Measurements from ENCODE around the gene SPATA31C1.

DNA sequence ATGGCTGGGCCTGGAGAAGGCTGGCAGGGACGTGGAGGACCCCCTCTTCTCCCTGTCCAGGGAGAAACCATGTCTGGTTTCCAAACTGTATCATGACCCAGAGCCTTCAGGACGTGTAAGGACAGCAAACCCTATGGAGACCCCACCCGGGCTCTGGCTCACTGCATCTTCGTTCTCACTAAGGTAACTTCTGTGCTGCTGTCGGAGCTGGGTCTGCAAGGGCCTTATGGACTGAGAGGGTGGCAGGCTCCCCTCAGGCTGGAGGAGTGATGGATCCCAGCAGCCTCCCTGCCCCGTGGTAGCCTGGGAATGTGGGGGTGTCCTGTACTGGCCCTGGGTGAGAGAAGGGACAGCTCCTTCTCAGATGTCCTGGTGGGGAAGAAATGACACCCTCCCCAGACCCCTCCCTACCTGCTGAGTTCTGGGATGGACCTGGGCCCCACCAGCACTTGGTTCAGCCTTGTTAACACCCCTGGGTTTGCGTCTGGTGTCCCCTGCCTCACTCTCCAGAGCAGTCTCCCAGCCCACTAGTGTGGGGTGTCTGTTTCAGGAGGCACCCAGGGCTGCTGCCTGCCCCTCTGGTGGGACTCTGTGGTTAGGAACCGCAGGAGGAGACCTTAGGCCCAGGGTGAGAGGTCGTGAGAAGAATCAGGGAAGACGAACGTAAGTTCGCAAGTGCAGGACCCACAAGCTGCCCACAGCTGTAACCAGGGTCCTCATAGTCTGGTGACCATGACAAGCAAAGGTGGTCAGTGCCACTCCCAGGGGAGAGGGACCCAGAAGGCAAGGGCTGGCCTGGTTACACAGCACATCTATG is 28.5 kb upstream of the SPATA31C1 start:
- TF ChIP-seq POLR2A (IDR thresholded peaks at IDR 0.05) = no peak
- TF ChIP-seq, protein P1, sequence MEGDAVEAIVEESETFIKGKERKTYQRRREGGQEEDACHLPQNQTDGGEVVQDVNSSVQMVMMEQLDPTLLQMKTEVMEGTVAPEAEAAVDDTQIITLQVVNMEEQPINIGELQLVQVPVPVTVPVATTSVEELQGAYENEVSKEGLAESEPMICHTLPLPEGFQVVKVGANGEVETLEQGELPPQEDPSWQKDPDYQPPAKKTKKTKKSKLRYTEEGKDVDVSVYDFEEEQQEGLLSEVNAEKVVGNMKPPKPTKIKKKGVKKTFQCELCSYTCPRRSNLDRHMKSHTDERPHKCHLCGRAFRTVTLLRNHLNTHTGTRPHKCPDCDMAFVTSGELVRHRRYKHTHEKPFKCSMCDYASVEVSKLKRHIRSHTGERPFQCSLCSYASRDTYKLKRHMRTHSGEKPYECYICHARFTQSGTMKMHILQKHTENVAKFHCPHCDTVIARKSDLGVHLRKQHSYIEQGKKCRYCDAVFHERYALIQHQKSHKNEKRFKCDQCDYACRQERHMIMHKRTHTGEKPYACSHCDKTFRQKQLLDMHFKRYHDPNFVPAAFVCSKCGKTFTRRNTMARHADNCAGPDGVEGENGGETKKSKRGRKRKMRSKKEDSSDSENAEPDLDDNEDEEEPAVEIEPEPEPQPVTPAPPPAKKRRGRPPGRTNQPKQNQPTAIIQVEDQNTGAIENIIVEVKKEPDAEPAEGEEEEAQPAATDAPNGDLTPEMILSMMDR (IDR thresholded peaks at IDR 0.05) = no peak
- TF ChIP-seq POLR2AphosphoS5 (IDR thresholded peaks at IDR 0.05) = no peak

Measured in breast epithelium (tissue), 3 donors.